HuH-7 (cell line): ENCODE measurements around the gene CLSTN3.

Experiments
- DNase-seq: peaks from one replicate; pipeline ENCODE4 v3.0.0; 2011; ENCODE audit warnings: low spot score

CLSTN3 gene

DNA sequence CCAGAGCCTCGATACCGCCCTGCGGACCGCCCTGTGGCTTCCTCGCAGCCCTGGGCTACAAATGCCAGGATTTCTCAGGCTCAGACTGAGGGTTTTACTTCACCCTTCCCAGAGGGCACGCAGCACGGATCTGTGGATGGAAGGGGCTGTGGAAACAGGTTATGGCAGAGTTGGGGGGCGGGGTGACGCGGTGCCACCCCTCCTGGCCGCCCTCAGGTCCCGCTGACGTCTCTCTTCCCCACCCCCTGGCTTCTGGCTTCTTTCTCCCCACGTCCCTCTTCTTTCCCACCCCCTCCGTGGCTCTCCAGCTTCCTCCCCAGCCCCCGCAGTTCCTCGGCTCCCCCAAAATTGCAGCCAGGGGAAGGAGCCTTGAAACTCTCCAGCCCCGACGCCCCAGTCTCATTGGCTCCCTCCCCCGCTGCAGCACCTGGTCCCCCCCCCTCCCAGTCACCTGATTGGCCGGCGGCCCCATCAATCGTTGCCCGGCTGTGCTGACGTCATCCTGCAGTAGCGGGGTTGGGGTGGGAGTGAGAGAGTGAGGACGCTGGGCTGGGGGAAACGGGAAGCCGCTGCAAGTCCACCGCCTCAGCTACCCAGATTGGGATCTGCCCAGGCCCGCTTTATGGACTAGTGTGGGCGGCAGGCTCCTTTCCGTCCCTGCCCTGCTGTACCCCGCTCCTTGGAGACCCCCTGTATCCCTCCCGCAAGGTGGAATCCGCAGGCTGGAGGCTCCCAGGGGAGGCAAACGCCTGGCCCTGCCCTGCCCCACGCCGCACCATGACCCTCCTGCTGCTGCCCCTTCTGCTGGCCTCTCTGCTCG is at the start of gene CLSTN3:
Gene CLSTN3, plus strand, starts transcription at position 500 of the 820 bp plus-strand sequence. Its CDS starts 278 bp downstream, at position 778.
- peak; percentile 100 for DNase-seq

DNA sequence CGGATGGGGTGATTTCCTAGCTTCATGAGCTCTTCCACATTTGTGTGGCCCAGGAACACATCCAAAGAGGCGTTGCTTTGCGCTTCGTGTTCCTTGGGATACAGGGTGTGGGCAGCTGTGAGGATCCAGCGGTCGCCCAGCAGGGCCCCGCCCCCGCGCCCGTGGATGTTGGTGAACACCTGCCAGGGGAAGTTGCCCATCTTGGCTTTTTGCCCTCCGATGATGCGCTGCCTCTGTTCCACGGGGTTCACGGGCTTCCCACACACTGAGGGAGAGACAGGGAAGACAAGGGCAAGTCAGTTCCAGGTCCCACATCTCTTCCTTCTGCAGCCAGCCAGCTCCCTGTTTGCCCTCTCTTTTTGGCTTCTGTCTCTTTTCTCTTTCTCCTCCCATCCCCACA is 49.1 kb upstream of the CLSTN3 start:
- DNase-seq = no peak

DNA sequence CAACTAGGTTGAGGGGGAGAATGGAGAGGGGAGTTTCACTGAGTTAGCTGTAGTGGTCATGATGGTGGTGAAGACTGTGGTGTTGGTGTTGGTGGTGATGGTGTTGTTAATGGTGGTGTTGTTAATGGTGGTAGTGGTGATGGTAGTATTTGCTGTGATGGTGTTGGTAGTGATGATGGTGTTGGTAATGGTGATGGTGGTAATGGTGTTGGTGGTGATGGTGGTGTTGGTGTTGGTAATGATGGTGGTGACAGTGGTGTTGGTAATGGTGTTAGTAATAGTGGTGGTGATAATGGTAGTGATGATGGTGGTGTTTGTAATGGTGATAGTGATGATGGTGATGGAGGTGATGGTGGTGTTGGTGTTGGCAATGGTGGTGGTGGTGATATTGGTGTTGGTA is 47.0 kb upstream of the CLSTN3 start:
- no peak for DNase-seq

DNA sequence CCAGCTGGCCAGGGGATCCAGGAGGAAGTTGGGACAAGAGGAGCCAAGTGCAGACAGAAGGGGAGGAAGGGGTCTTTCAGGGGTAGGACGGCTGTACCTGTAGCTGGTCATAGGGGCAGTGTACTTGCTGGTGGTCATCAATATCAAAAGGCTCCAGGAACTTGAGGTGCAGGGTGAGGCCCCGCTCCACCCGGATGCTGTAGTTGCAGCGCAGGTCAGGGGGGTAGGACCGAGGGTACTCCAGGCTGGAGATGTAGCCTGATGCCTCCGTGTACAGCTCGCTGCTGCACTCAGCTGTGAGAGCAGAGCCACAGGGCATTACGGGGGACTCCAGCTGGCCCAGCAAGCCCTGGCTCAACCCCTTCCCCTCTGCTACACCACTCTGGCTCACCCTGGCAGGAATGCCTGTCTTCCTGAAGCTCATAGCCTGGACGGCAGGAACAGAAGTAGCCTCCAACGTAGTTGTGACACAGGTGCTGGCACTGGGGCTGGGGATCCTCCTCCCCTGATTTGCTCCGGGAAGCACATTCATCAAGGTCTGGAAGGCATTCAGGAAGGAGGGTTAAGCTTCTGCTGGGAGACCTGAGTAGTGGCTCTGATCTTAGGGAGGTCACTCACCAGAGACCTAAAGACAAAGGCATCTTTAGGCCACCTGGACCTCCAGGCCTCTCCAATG is 40.8 kb upstream of the CLSTN3 start:
- DNase-seq = no peak

DNA sequence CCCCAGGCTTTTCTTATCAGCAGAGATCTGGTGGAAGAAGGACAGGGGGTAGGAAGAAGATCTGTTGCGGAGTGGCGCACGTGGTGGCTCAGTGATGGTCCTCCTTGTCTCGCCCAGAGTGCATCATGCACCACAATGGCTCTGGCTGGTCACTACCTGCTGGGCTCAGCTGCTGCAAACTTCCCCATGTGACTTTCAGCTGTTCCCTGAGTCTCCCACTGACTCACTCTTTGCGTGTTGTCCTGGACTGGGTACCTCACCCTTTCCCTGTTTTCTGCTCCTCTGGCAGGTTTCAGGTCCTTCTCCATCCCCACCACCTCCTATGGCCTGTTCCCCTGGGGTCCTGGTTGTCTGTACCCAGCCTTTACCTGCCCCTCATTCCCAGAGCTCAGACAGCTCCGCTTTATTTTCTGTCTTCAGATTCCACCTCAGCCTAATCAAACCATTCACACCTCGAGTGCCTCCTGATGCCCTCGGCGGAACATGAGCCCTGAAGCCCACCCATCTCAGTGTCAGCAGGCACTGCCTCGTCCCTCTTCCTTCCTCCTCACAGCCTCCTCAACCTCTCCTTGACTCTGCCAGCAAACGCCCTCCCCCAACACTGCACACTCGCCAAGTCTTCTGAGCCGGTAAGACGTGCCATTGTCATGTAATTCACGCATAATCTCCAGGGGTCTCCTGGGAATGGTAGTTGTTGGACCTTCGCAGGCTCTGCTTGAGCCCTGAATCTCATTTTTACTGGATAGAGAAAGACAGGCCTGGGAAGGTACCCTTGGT is 39.8 kb upstream of the CLSTN3 start:
- DNase-seq = no peak

DNA sequence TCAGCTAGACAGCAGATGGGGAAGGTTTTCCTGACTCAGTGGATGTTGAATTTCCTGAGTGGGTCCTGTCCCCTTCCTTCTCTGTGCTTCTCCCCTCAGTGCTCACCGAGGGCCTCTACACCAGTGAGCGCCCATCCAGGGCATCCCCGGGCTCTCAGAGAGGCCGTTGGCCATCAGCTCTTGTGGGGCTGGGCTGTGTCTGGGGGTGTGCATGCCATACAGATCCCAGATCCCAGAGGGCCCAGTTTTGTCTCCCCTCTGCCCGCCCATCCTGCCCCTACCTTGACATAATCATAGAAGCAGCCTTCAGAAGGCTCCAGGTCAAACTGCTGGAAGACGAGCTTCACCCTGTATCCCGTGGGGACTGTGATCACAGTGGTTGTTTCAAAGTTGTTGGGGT is 39.0 kb upstream of the CLSTN3 start:
- DNase-seq = no peak

DNA sequence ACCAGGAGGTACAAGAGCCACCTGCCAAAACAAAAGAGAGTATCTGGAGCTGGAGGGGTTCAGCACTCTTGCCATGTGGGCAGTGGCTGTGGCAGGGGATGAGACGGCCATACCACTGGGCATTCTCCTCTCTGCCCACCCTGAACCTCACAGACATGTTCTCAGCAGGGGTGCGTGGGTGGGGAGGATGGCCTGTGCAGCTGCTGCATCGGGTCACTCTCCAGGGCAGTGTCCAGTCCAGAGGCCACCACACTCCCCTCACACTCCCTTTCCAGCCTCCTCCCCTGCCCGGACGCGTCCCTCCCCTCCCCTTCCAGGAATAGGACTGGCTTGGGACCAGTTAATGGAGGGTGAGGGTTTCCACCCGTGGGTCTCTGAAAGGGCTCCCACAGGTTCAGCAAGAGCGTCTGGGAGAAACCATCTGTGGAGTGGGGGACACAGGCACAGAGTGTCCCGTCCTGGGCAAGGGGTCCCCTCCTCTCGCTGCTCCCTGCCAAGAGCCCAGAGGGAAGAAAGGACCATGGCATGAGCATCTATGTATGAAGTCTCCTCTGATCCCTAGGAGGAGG is 38.4 kb upstream of the CLSTN3 start:
- no peak for DNase-seq

DNA sequence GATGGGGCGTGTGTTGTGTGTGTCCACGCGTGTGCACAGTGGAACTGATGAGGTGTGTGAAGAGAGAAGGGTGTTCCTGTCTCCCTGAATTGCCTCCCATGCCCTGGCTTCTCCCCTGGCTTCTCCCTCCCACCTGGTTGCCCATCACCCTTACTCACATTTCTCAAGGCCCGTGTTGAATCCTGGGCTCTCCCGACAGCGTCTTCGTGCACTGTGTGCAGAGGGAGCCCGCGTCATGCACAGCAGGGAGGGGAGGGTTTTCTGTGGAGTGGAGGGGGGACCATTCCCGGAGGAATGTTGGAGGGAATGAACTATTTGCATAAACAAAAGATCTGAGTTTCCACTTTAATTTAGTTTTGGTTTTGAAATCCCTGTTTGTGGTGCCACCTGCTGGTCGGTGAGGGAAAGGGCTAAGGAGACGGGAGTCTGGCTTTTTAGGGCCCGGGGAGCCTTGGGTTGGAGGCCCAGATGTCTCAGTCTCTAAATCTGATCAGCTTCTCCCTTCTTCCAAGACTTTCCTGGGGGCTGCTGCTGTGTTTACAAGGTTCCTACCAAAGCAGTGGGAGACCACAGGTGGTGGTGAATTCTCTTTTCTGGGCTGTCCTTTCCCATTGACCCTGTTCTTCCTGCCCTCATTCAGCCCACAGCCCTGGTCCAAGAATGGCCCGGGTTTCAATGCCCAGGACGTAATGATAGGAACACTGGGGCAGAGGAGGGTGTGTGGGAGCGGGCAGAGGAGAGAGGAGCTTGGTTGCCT is 37.8 kb upstream of the CLSTN3 start, which contains the start of gene C1R:
Gene C1R, minus strand, starts transcription at position 217 of the 757 bp plus-strand sequence. Its CDS starts 57 bp downstream, at position 160.
- DNase-seq = peak; percentile 47

DNA sequence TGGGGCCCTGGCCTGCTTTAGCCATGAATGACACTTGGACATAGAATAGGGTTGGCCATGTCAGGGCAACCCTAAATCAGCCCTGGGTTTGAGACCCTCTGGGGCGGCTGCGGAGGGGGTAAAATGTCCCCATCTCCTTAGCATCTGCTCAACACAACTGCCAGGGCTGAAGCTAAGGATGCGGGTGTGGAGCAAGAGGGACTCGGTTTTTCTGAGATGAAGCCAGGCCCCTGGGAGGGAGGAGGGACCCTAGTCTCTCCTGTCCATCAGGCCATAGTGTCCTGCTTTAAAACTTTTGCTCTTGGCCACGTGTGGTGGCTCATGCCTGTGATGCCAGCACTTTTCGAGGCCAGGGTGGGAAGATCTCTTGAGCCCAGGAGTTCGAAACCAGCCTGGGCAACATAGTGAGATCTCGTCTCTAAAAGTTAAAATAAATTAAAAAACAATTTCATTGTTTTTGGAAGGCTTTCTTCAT is 37.1 kb upstream of the CLSTN3 start:
- no peak for DNase-seq

DNA sequence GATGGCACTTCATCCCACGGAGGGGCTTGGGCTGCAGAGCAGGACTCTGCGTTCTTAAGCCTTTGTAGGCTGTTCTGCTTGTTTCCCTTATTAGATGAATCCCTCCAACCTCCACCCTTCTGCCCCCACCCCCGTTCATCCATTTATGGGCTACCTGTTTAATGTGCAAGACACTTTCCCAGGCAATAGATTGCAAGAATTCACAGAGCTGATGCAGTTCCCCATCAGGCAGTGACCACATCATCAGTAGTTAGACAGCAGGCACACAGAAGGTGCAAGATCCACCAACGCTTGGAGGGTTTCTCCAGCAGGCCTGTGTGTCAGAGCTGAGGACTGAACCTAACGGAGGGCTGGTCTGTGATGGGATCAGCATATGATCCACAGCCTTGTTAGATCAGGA is 36.7 kb upstream of the CLSTN3 start:
- no peak for DNase-seq

DNA sequence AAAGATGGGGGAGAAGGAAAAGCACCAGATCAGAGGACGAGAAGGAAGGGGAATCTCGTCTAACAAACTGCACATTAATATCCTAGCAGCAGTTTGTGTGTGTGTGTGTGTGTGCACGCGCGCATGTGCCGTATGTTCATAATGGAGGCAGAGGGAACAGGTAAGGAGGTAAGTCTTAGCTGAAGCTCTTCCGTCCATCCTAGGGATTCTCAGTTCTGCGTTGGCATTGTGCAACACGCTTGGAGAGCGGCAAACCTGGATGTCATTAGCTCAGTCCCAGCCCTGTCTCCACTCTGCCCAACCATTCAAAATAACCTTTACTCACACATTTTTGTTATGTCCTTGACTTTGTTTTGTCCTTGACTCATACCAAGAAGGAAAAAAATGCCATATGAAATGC is 36.3 kb upstream of the CLSTN3 start:
- DNase-seq = no peak

DNA sequence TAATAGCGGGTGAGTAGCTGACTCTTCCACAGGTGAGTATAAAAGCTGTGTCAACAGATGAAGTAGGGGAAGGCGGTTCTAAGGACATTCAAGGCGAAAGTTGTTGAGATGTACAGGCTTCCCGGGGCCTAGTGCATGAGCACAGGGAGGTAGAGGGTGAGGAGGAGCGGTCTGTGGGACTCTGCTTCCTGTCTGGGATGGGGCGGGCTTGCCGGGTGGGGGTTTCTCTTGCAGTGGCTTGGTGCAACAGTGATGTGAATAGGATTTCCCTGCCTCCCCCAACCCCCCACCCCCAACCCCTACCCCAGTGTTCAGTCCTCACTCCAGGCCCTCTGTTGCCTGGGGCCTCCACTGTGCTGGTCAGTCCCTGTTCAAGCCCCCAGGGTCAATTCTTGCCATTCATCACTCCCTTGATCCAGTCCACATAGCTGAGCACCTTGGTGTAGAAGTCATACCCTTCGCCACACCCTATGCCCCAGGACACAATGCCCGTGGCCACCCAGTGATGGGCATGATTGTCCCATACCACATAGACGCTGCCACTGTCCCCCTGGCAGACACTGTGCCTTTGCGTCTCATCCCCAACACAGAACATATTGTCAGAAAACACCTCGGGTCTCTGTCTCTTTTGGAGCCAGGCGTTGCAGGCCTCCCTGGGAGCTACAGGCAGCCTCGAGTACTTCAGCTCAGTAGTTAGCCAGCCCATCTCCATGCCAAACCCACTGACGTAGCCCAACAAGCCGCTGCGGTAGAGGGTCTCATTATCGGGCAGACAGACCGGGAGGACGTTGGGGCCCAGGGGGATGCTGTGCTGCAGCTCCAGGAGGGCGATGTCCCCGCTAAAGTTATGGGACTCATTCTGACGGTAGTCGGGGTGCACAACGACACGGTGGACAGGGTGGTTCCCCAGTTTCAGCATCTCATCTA is 33.9 kb upstream of the CLSTN3 start:
- no peak for DNase-seq

DNA sequence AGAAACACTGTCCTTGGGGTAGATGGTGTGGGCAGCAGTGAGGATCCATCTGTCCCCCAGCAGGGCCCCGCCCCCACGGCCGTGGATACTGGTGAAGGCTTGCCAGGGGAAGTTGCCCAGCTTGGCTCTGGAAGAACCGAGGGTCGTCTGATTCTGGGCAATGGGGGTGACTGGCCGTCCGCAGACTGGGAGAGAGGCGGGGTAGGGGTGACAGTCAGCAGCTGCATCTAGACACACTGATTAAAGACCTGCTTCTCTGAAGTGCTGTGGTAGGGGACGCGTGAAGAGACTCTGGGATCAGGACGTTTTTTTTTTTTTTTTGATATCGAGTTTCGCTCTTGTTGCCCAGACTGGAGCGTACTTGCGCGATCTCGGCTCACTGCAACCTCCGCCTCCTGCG is 33.2 kb upstream of the CLSTN3 start:
- no peak for DNase-seq

DNA sequence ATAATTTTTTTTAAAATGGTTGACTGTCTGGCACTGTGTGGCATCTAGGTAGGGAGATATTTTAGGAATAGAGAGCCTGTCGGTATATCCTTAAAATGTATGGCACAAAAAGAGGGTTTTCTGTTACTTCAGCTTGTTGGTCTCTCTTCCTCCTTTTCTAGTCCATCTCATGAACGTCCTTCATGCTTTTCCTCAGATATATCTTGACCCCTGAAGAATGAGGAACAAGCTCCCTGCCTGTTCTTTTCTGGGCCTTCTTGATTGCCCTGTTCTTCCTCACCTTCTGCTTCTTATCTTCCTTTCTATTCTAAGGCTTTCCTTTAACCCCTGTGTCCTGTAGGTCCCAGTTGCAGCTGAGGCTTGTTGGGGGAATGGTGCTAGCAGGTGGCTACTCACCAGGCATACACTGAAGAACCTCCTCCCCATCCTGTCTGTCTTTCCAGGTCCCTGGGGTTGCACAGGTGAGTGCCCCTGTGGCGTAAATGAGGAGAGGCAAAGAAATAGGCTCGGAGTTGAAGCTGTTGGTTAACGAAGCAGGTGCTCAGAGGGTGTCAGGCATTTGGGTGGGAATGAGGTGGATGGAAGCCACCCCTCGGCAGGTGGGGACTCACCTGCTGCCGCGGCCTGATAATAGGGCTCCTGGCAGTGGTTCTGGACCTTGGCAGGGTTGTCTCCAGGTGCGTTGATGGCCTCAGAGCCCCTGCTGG is 30.7 kb upstream of the CLSTN3 start:
- no peak for DNase-seq

DNA sequence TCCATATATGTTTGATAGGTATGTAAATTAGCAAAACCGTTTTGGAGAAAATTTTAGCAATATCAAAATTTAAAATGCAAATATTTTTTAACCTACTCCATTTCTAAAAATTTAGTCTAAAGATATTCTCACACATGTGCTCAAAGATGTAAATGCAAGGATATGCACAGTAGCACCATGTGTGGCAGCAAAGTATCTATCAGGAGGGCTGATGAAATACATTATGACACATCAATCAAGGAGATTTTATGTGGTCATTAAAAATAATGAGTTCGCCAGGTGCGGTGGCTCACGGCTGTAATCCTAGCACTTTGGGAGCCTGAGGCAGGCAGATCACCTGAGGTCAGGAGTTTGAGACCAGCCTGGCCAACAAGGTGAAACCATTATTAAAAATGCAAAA is 29.9 kb upstream of the CLSTN3 start:
- DNase-seq = no peak

DNA sequence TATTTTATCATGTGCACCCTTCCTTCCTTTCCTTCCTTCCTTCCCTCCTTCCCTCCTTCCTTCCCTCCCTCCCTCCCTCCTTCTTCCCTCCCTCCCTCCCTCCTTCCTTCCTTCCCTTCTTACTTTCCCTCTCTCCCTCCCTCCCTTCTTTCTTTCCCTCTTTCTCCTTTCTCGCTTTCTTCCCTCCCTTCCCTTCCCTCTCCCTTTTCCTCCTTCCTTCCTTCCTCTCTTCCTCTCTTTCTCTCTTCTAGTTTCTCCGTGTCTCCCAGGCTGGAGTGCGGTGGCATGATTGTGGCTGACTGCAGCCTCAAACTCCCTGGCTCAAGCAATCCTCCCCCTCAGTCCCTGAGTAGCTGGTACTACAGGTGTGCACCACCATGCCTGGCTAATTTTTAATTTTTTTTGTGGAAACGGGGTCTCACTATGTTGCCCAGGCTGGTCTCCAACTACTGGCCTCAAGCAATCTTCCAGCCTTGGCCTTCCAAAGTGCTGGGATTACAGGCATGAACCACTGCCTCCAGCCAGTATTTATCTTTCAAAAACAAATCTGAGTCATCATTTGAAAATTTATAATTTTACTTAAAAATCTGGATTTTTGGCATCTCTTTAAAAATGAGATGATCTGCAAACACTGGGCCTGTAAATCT is 29.0 kb upstream of the CLSTN3 start:
- DNase-seq = no peak

DNA sequence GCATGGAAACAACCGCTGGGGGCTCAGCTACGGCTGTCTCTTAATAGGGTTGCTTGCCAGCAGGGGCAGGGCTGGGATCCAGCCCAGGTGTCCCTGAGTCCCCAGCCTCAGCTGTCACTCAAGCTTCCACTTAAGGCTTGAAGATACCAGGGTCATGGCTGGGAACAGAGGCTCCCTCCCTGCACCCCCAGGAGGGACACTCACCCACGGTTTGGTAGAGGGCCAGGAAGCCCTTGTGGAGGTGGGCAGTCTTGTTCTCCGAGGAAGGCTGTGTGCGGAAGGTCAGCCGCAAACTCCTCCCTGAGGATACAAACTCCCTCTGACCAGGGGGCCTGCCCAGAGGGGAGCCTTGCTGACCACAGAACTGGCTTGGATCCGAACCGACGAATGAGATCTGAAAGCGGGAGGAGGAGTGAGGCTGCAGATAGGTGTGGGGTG is 28.5 kb upstream of the CLSTN3 start:
- DNase-seq = no peak

DNA sequence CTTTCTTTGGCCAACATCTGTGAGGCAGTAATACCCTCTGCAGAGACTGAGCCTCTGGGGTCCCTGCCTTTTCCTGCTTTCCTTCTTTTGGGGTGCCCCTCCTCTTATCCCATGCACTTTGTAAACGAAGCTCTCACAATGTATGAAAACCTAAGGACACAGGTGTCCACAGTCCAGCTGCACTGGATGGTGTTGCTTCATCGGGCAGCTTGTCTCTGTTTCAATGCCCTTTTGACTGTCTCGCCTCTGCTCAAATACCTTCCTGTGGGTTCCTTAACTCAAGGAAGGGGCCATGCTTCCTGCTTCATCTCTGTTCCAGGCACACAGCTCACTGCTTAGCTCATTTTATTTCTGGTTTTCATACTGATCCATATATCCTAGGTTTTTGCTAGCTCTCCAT is 27.6 kb upstream of the CLSTN3 start:
- DNase-seq = no peak
